Natural killer cell treated with Interleukin-12 subunit alpha and Interleukin-12 subunit beta and Interleukin-15 and Interleukin-18, amount 100 ng/mL, for 72 hours (primary cell): ENCODE measurements around the gene REPS1. TPM values are rescaled to one million over a fixed set of nuclear protein-coding genes. Genes with fewer than 3 reads are reported as not detected.
A peak's percentile ranks its signal among the peaks of the same experiment; 100 is the strongest.
"Not testable (repeated sequence)": the region's sequence is repeated elsewhere in the genome, so short reads cannot be mapped to it uniquely, and the experiment has no call there.

ENCODE experiments used
- ATAC-seq, 2 donors: fragments of 150-1000 bp; cut with Tn5 transposase in 1 of 2; sonication (Bioruptor Pico), chemical (Tn5 transposase) in 1 of 2; 2 replicates each; pipeline ENCODE4 v1.10.0; 2021
- DNase-seq: peaks from one replicate; pipeline ENCODE4 v3.0.0; 2022; ENCODE audit warnings: low spot score
- H3K27ac Mint-ChIP-seq, 2 donors: 1 replicate in 1 of 2; 2 replicates in 1 of 2; pipeline ENCODE4 v1.8.0; 2022; ENCODE audit warnings: mixed read lengths in 2 of 2, mild to moderate bottlenecking in 1 of 2, moderate library complexity in 1 of 2
- H3K27me3 Mint-ChIP-seq, 2 donors: 1 replicate in 1 of 2; 2 replicates in 1 of 2; pipeline ENCODE4 v1.8.0; 2022; ENCODE audit warnings: mixed read lengths in 2 of 2
- H3K36me3 Mint-ChIP-seq: one replicate; pipeline ENCODE4 v1.8.0; 2022; ENCODE audit warnings: mixed read lengths
- H3K4me1 Mint-ChIP-seq, 2 donors: 1 replicate in 1 of 2; 2 replicates in 1 of 2; pipeline ENCODE4 v1.8.0; 2022; ENCODE audit warnings: low read depth in 2 of 2, mixed read lengths in 2 of 2, mild to moderate bottlenecking in 1 of 2
- H3K4me3 Mint-ChIP-seq: one replicate; pipeline ENCODE4 v1.8.0; 2022; ENCODE audit warnings: mixed read lengths
- H3K9me3 Mint-ChIP-seq: 2 replicates; pipeline ENCODE4 v1.8.0; 2022; ENCODE audit warnings: mixed read lengths
- total RNA-seq, 2 donors: library from RNA; stranded (reverse); gene quantifications; one replicate each; pipeline ENCODE4 v1.2.3, GENCODE V29; 2022

The REPS1 gene
- total RNA-seq, 2 donors from 2014 or later, result 43.4 to 68.6 TPM

DNA sequence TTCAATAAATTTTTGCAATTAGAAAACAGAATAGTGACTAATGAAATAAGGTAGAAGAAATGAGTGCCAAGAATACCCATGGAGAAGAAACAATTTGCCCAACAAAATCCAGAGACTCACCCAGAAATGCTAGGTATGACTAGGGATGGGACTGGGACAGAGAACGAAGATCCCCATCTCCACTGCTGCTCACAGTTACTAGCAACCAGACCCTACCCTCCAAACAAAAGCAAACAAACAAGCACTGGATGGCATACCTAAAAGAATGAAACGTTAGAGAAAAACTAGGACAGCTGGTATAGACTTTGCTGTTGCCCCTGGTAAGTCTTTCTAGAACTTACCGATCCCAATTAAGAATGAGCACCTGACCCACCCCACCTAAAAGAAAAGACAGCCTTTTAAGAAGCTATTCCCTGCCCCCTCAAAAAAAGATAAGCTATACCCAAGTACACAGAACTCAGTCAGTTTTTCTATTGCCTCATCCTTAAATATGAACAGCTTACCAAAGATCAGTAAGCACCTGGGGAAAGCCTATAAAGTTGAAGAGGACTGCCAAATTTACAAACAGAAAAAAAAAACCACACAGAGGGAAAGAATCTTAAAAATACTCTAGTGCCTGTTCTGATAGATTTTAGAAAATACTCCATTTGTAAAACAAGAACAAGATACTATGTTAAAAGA is 31.7 kb downstream of the REPS1 start:
- H3K27ac Mint-ChIP-seq, result peak overlapping the region; percentile 21 to 65
- no peaks in the 10 kb centered on the region for H3K27me3 Mint-ChIP-seq
- H3K36me3 Mint-ChIP-seq, result peaks cover 4% of the 10 kb centered on the region
- H3K9me3 Mint-ChIP-seq, result no peaks in the 10 kb centered on the region
- ATAC-seq (no peak), DNase-seq (no peak)
- H3K4me3 Mint-ChIP-seq, result peak overlapping the region; percentile 68
- H3K4me1 Mint-ChIP-seq, result peaks cover 47 to 53% of the 10 kb centered on the region in 2 donors

GRCh38 chr6:138955262-138955661 is 32.8 kb downstream of the REPS1 start:
- no peak for DNase-seq
- no peaks in the 10 kb centered on the region for H3K27me3 Mint-ChIP-seq
- peaks cover 4% of the 10 kb centered on the region for H3K36me3 Mint-ChIP-seq
- no peak overlapping the region for H3K4me3 Mint-ChIP-seq
- no peaks in the 10 kb centered on the region for H3K9me3 Mint-ChIP-seq
- no peak for ATAC-seq
- peaks cover 47 to 53% of the 10 kb centered on the region in 2 donors for H3K4me1 Mint-ChIP-seq
- no peak overlapping the region for H3K27ac Mint-ChIP-seq

GRCh38 chr6:138953451-138953850 is 34.6 kb downstream of the REPS1 start:
- no peaks in the 10 kb centered on the region for H3K9me3 Mint-ChIP-seq
- peaks cover 44 to 51% of the 10 kb centered on the region in 2 donors for H3K4me1 Mint-ChIP-seq
- peaks cover 4% of the 10 kb centered on the region for H3K36me3 Mint-ChIP-seq
- peak overlapping the region; percentile 45 for H3K4me3 Mint-ChIP-seq
- H3K27me3 Mint-ChIP-seq, result no peaks in the 10 kb centered on the region
- peak overlapping the region; percentile 32 to 80 for H3K27ac Mint-ChIP-seq
- ATAC-seq (peak in 1 of 2 donors; percentile 53), DNase-seq (no peak)

- peaks cover under 1% of the 10 kb centered on the region for H3K36me3 Mint-ChIP-seq
- peak overlapping the region in 1 of 2 donors; percentile 85 for H3K27ac Mint-ChIP-seq
- H3K4me3 Mint-ChIP-seq, result no peak overlapping the region
- H3K27me3 Mint-ChIP-seq, result no peaks in the 10 kb centered on the region
- DNase-seq (no peak), ATAC-seq (no peak)
- no peaks in the 10 kb centered on the region for H3K9me3 Mint-ChIP-seq
- peaks cover 33 to 40% of the 10 kb centered on the region in 2 donors for H3K4me1 Mint-ChIP-seq
These were observed 39.4 kb downstream of the REPS1 start for GRCh38 chr6:138948546-138949179.

DNA sequence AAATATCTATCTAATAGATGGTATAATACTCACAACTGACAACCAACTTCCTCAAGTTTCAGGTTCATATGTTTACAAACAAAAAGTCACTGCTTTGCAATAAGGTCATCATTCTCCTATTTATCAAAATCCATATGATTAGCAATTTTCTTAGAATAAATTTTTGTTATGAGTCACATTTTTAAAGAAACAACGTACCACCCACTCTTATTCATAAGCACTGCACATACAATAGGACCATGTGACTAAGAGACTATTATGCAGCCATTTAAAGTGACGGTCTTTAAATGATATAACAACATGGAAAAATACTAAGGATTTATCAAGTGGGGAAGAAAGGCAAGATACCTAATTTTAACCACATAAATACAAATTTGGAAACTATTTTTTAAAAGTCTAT is 40.0 kb downstream of the REPS1 start:
- ATAC-seq (no peak), DNase-seq (no peak)
- peak overlapping the region; percentile 10 for H3K4me3 Mint-ChIP-seq
- H3K27ac Mint-ChIP-seq, result peak overlapping the region; percentile 32 to 85
- H3K4me1 Mint-ChIP-seq, result peaks cover 26 to 33% of the 10 kb centered on the region in 2 donors
- H3K36me3 Mint-ChIP-seq, result peaks cover 4% of the 10 kb centered on the region
- H3K27me3 Mint-ChIP-seq, result no peaks in the 10 kb centered on the region
- no peaks in the 10 kb centered on the region for H3K9me3 Mint-ChIP-seq

- ATAC-seq (no peak), DNase-seq (no peak)
- no peak overlapping the region for H3K4me3 Mint-ChIP-seq
- H3K27ac Mint-ChIP-seq, result peak overlapping the region in 1 of 2 donors; percentile 27
- H3K36me3 Mint-ChIP-seq, result peaks cover 8% of the 10 kb centered on the region
- no peaks in the 10 kb centered on the region for H3K9me3 Mint-ChIP-seq
- peaks cover 25 to 30% of the 10 kb centered on the region in 2 donors for H3K4me1 Mint-ChIP-seq
- H3K27me3 Mint-ChIP-seq, result no peaks in the 10 kb centered on the region
These were observed 42.7 kb downstream of the REPS1 start for GRCh38 chr6:138945354-138945753.

DNA sequence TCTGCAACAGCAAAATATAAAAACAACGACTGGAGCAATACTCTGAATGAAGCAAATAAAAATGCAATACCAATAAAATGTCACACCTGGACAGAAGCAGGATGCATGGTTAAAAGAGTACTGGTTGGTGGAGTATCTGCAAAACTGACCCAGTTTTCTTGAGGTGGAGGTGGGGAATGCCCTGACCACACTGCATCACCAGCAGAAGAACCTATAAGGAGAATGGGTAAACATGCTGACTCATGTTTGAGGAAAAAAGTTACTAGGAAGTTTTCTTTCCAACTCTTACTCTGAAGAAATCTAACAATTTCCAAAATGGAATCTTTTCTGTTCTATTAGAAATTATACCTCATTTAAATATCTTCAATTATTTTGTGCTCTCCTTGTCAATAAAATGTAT is 43.6 kb downstream of the REPS1 start:
- Mint-ChIP-seq H3K4me3 (no peak overlapping the region), H3K4me1 (peaks cover 25 to 30% of the 10 kb centered on the region in 2 donors), H3K27ac (no peak overlapping the region), H3K36me3 (peaks cover 8% of the 10 kb centered on the region), H3K27me3 (no peaks in the 10 kb centered on the region), H3K9me3 (no peaks in the 10 kb centered on the region)
- peak; percentile 64 for DNase-seq
- ATAC-seq, result peak; percentile 71 to 83

GRCh38 chr6:138943089-138943625 is 44.9 kb downstream of the REPS1 start:
- H3K36me3 Mint-ChIP-seq, result peaks cover 8% of the 10 kb centered on the region
- H3K4me1 Mint-ChIP-seq, result peaks cover 20 to 21% of the 10 kb centered on the region in 2 donors
- no peaks in the 10 kb centered on the region for H3K9me3 Mint-ChIP-seq
- H3K27me3 Mint-ChIP-seq, result no peaks in the 10 kb centered on the region
- ATAC-seq, result no peak
- no peak overlapping the region for H3K27ac Mint-ChIP-seq
- H3K4me3 Mint-ChIP-seq, result no peak overlapping the region
- DNase-seq, result no peak

DNA sequence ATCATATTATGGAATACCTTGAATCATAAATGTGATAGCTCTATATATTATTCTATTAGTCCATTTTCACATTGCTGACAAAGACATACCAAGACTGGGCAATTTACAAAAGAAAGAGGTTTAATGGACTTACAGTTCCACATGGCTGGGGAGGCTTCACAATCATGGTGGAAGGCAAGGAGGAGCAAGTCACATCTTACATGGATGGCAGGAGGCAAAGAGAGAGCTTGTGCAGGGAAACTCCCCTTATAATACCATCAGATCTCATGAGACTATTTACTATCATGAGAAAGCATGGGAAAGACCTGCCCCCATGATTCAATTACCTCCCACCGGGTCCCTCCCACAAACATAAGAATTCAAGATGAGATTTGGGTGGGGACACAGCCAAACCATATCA is 51.2 kb downstream of the REPS1 start:
- H3K9me3 Mint-ChIP-seq, H3K27ac Mint-ChIP-seq, H3K4me1 Mint-ChIP-seq, H3K4me3 Mint-ChIP-seq, ATAC-seq, DNase-seq, H3K27me3 Mint-ChIP-seq: not testable (repeated sequence)
- peaks cover 21% of the 10 kb centered on the region for H3K36me3 Mint-ChIP-seq

- H3K4me3 Mint-ChIP-seq, result no peak overlapping the region
- peaks cover 7% of the 10 kb centered on the region for H3K36me3 Mint-ChIP-seq
- ATAC-seq (no peak), DNase-seq (no peak)
- H3K27me3 Mint-ChIP-seq, result no peaks in the 10 kb centered on the region
- no peaks in the 10 kb centered on the region for H3K9me3 Mint-ChIP-seq
- no peak overlapping the region for H3K27ac Mint-ChIP-seq
- H3K4me1 Mint-ChIP-seq, result no peaks in the 10 kb centered on the region
These were observed 56.4 kb downstream of the REPS1 start for GRCh38 chr6:138931660-138932059.

DNA sequence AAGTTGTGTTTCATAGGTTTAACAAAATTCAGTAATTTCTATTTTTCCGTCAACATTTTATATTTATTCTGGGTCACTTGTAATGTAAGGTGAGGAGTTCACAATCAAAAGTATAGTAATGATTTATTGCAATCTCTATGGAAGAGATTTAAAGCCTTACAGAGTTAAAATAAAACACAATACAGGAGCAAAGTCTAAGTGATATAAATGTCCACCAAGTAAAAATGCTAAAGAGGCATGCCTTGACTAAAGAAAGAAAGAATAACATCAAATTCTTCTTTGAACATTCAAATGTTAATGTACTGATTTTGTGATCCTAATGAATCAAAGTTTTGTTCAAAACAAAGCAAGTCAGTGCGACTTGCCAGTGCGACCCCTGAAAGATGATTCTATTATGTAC is 61.5 kb downstream of the REPS1 start:
- Mint-ChIP-seq H3K4me3 (no peak overlapping the region), H3K36me3 (no peaks in the 10 kb centered on the region), H3K9me3 (no peaks in the 10 kb centered on the region), H3K27ac (no peak overlapping the region), H3K27me3 (no peaks in the 10 kb centered on the region), H3K4me1 (no peaks in the 10 kb centered on the region)
- DNase-seq (no peak), ATAC-seq (no peak)

DNA sequence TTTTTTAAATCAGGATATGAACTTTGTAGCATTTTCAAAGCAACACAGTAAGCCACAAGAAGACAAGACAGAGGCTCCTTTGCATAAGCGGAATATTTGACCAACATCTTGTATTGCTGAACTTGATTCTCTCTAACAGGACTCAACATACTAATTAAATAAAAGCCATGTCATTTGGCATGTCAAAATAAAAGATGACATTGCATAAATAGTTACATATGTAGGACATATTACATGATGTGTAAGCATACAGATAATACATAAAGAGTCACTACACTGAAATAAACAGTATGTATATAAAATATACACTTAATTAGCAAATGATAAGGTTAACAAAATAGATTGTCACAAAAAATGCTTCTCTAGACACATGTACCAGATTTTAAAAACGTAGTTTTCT is 62.2 kb downstream of the REPS1 start:
- no peak for DNase-seq
- H3K4me3 Mint-ChIP-seq, result no peak overlapping the region
- H3K27me3 Mint-ChIP-seq, result no peaks in the 10 kb centered on the region
- no peaks in the 10 kb centered on the region for H3K36me3 Mint-ChIP-seq
- no peaks in the 10 kb centered on the region for H3K4me1 Mint-ChIP-seq
- ATAC-seq, result no peak
- H3K9me3 Mint-ChIP-seq, result no peaks in the 10 kb centered on the region
- H3K27ac Mint-ChIP-seq, result no peak overlapping the region

- no peaks in the 10 kb centered on the region for H3K27me3 Mint-ChIP-seq
- ATAC-seq (no peak), DNase-seq (no peak)
- H3K4me3 Mint-ChIP-seq, result no peak overlapping the region
- no peaks in the 10 kb centered on the region for H3K9me3 Mint-ChIP-seq
- H3K4me1 Mint-ChIP-seq, result peaks cover 0 to 4% of the 10 kb centered on the region in 2 donors
- peaks cover 9% of the 10 kb centered on the region for H3K36me3 Mint-ChIP-seq
- no peak overlapping the region for H3K27ac Mint-ChIP-seq
These were observed 64.5 kb downstream of the REPS1 start for GRCh38 chr6:138923561-138923960.

DNA sequence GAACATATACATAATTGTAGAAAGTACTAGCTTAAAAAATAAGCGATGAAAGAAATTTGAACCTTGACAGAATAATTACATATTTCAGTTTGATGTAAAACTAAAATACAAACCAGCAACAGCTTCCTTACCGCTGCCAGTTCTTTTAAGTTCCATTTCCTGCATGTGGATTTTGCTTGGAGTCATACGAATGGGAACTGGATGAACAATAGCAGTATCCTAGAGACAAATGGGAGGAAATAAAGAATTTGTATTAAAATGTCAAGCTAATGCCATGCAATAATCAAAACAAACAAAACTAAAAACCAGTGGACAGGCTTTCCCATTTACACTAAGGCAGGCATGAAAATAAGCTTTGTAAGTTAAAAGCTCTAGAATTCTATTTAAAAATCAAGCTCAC is 67.1 kb downstream of the REPS1 start:
- no peaks in the 10 kb centered on the region for H3K27me3 Mint-ChIP-seq
- peaks cover 14% of the 10 kb centered on the region for H3K36me3 Mint-ChIP-seq
- H3K4me3 Mint-ChIP-seq, result no peak overlapping the region
- ATAC-seq (no peak), DNase-seq (no peak)
- H3K27ac Mint-ChIP-seq, result no peak overlapping the region
- peaks cover 0 to 4% of the 10 kb centered on the region in 2 donors for H3K4me1 Mint-ChIP-seq
- no peaks in the 10 kb centered on the region for H3K9me3 Mint-ChIP-seq
